Measurements from ENCODE around the gene GOLGA6L22. TPM values are rescaled to one million over a fixed set of nuclear protein-coding genes. Genes with fewer than 3 reads are reported as not detected.
"Not testable (repeated sequence)": the region's sequence is repeated elsewhere in the genome, so short reads cannot be mapped to it uniquely, and the experiment has no call there.

Gene GOLGA6L22
- total RNA-seq, 1 donor = not detected

DNA sequence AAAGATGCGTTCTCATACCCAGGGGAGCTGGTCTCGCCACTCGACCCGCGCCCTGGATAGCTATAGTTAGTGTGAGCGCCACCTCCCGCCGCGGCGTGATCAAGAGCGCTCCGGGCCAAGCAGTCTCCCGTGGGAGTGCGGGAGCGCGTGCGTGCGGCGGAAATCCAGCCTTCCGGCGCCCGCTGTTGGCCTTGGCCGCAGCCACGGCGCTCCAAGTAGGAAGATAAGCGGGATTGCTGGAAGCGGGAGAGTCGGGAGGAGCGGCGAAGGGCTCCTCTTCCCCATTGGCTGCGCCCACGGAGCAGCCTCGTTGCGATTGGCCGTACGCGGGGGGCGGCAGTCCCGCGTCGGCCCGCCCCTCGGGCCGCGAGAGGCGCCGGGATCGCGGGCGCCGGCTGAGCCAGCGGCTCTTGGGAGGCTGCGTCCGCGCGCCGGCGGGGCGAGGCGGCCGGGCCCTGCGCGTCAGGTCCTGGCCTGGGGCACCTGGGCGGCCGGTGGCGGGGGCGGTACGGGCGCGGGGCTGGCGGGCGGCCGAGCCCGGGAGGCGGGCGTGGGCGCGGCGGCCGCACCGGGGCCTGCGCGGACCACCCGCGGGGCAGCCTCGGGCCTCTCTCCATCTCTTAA is 35.9 kb downstream of the GOLGA6L22 start:
- DNase-seq (ENCODE audit: insufficient read length, low spot score, missing footprints); H2AFZ ChIP-seq (ENCODE audit: low read length): not testable (repeated sequence)

DNA sequence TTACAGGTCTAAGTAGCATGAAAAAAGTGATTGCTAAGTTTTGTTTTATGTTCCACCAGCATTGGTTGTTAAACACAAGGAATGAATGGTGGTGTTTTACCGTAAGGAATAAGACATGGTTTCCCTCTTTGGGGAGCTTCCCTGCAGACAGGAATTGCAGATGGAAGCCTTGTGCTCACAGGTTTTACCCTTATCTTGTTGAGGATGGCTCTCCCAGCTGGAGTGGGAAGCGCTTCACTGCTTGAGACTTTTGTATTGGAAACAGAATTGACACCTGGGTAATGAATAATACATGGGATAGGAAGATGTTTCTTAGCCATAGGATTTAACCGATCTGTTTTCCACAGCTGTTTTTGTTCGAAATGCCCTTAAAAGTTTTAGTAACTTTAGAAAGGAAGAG is 38.5 kb downstream of the GOLGA6L22 start:
- DNase-seq (ENCODE audit: insufficient read length, low spot score, missing footprints); H4K20me1 ChIP-seq (ENCODE audit: insufficient read depth, low read length); H3K27me3 ChIP-seq (ENCODE audit: insufficient read depth, low read length); H2AFZ ChIP-seq (ENCODE audit: low read length); H3K9me3 ChIP-seq (ENCODE audit: low read depth, low read length); H3K36me3 ChIP-seq (ENCODE audit: insufficient read depth, low read length); H3K4me2 ChIP-seq (ENCODE audit: insufficient read depth, low read length); H3K4me3 ChIP-seq (ENCODE audit: insufficient read depth, low read length); H3K4me1 ChIP-seq (ENCODE audit: insufficient read depth, low read length); H3K79me2 ChIP-seq (ENCODE audit: insufficient read depth, low read length); H3K27ac ChIP-seq (ENCODE audit: low read depth, low read length): not testable (repeated sequence)

More for the DNA sequence above, 35.9 kb downstream of the GOLGA6L22 start:
- H4K20me1 ChIP-seq (ENCODE audit: insufficient read depth, low read length); H3K27ac ChIP-seq (ENCODE audit: low read depth, low read length); H3K4me1 ChIP-seq (ENCODE audit: insufficient read depth, low read length); H3K4me2 ChIP-seq (ENCODE audit: insufficient read depth, low read length); H3K36me3 ChIP-seq (ENCODE audit: insufficient read depth, low read length); H3K79me2 ChIP-seq (ENCODE audit: insufficient read depth, low read length); H3K27me3 ChIP-seq (ENCODE audit: insufficient read depth, low read length); H3K9me3 ChIP-seq (ENCODE audit: low read depth, low read length): not testable (repeated sequence)
- peak overlapping the region; percentile 62 for H3K4me3 ChIP-seq (ENCODE audit: insufficient read depth, low read length)

DNA sequence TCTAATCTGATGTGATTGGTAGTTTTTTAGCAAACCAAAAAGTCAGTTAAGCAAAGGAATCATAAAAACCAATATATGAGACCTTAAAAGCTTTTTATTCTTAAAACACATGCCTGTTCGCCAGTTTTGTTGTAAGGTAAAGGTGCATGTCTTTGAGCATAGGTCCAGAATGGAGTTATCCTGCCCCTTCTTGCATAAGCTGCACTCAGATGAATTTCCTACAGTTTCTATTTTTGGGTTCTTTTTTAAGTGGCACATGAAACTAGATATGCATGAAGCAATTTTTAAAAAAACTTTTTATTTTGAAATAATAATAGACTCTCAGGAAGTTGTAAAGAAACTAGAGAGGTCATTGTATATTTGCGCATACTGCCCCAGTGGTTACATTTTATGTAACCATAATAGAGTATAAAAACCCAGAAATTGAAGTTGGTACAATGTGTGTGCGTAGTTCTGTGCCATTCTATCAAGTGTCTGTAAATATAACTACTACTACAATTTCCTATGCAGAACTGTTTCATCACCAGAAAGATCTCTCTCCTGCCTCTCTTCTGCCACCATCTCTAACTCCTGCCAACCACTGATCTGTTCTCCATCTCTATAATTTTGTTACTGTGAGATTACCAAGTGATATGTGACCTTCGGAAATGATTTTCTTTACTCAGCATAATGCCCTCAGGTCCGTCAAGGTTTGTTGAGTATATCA is 39.7 kb downstream of the GOLGA6L22 start:
- H2AFZ ChIP-seq (ENCODE audit: low read length); H3K4me2 ChIP-seq (ENCODE audit: insufficient read depth, low read length); H3K36me3 ChIP-seq (ENCODE audit: insufficient read depth, low read length); H3K79me2 ChIP-seq (ENCODE audit: insufficient read depth, low read length); H3K27me3 ChIP-seq (ENCODE audit: insufficient read depth, low read length); H4K20me1 ChIP-seq (ENCODE audit: insufficient read depth, low read length); H3K9me3 ChIP-seq (ENCODE audit: low read depth, low read length); DNase-seq (ENCODE audit: insufficient read length, low spot score, missing footprints); H3K27ac ChIP-seq (ENCODE audit: low read depth, low read length); H3K4me3 ChIP-seq (ENCODE audit: insufficient read depth, low read length); H3K4me1 ChIP-seq (ENCODE audit: insufficient read depth, low read length): not testable (repeated sequence)

DNA sequence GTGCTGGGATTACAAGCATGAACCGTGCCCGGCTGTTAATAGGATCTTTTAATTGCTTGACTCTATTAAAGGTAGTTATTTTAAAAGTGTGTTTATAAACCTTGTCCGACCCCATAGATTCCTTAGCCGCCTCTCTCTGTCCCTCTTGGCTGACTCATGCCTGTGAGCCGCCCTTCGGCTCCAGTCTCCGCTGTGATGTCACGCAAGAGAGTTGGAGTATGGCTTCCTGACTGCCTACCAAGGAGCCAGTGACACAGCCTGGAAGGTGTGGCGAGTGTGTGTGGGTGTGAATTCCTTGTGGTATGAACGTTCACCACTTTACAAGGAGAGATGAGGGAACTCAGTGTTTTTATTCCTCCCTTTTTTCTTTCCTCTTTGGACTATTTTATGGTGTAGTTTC is 43.6 kb downstream of the GOLGA6L22 start:
- not testable (repeated sequence) for H3K79me2 ChIP-seq (ENCODE audit: insufficient read depth, low read length); H4K20me1 ChIP-seq (ENCODE audit: insufficient read depth, low read length); H3K4me2 ChIP-seq (ENCODE audit: insufficient read depth, low read length)

GRCh38 chr15:22506959-22507358 is 48.3 kb downstream of the GOLGA6L22 start:
- H3K4me1 ChIP-seq (ENCODE audit: insufficient read depth, low read length); H3K27me3 ChIP-seq (ENCODE audit: insufficient read depth, low read length): not testable (repeated sequence)

More for the DNA sequence above, 43.6 kb downstream of the GOLGA6L22 start:
- DNase-seq (ENCODE audit: insufficient read length, low spot score, missing footprints); H3K27me3 ChIP-seq (ENCODE audit: insufficient read depth, low read length); H3K36me3 ChIP-seq (ENCODE audit: insufficient read depth, low read length); H3K9me3 ChIP-seq (ENCODE audit: low read depth, low read length); H2AFZ ChIP-seq (ENCODE audit: low read length); H3K4me3 ChIP-seq (ENCODE audit: insufficient read depth, low read length); H3K27ac ChIP-seq (ENCODE audit: low read depth, low read length); H3K4me1 ChIP-seq (ENCODE audit: insufficient read depth, low read length): not testable (repeated sequence)

DNA sequence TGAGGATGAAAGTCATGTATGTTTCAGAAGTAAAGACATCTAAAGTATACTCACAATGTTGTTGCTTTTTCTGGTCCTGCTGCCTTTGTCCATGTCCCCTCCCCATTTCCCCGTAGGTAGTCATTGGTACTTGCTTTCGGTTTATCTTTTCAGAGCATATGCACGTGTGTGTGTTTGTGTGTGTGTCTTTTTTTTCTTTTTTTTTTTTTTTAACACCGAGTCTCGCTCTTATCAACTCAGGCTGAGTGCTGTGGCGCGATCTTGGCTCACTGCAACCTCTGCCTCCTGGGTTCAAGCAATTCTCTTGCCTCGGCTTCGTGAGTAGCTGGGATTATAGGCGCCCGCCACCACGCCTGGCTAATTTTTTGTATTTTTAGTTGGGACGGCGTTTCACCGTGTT is 57.4 kb downstream of the GOLGA6L22 start:
- H4K20me1 ChIP-seq (ENCODE audit: insufficient read depth, low read length); DNase-seq (ENCODE audit: insufficient read length, low spot score, missing footprints); H3K4me2 ChIP-seq (ENCODE audit: insufficient read depth, low read length); H3K79me2 ChIP-seq (ENCODE audit: insufficient read depth, low read length); H2AFZ ChIP-seq (ENCODE audit: low read length); H3K4me1 ChIP-seq (ENCODE audit: insufficient read depth, low read length); H3K36me3 ChIP-seq (ENCODE audit: insufficient read depth, low read length); H3K27ac ChIP-seq (ENCODE audit: low read depth, low read length); H3K4me3 ChIP-seq (ENCODE audit: insufficient read depth, low read length); H3K9me3 ChIP-seq (ENCODE audit: low read depth, low read length); H3K27me3 ChIP-seq (ENCODE audit: insufficient read depth, low read length): not testable (repeated sequence)

More at GRCh38 chr15:22506959-22507358, 48.3 kb downstream of the GOLGA6L22 start:
- not testable (repeated sequence) for H3K4me2 ChIP-seq (ENCODE audit: insufficient read depth, low read length); H4K20me1 ChIP-seq (ENCODE audit: insufficient read depth, low read length); H3K4me3 ChIP-seq (ENCODE audit: insufficient read depth, low read length); H3K27ac ChIP-seq (ENCODE audit: low read depth, low read length); H3K79me2 ChIP-seq (ENCODE audit: insufficient read depth, low read length); H2AFZ ChIP-seq (ENCODE audit: low read length); DNase-seq (ENCODE audit: insufficient read length, low spot score, missing footprints); H3K36me3 ChIP-seq (ENCODE audit: insufficient read depth, low read length); H3K9me3 ChIP-seq (ENCODE audit: low read depth, low read length)

Small RNA genes lying within 50 kb of the gene (small RNA-seq; reads per million reads assigned to genes)
- not detected for gene RN7SL545P

Data from osteoblast (primary cell).